HCT116 (cell line): ENCODE data around the gene TRAPPC1. TPM values are rescaled to one million over a fixed set of nuclear protein-coding genes. Genes with fewer than 3 reads are reported as not detected.

Source experiments
- ATAC-seq: fragments of 200-7000 bp; cut with Tn5 transposase; 2 replicates; pipeline ENCODE4 v1.9.1; 2020; ENCODE audit warnings: mild to moderate bottlenecking, moderate library complexity
- BruUV-seq: library from RNA; stranded (reverse); fragments of 400-500 nt; replicated peaks from 2 replicates; lab custom pipeline; 2021; lab: Mats Ljungman, UMichigan
- CTCF ChIA-PET: fragments of 300-600 bp; sonication (Branson Sonifier 250); formaldehyde crosslinking; loops from one replicate; lab custom pipeline; 2021; ENCODE audit warnings: antibody characterized with exemption; lab: Charles Lee
- POLR2A ChIA-PET: fragments of 300-600, 350-600 bp; sonication (Branson Sonifier 250); formaldehyde crosslinking; loops from one replicate; lab custom pipeline; 2021; ENCODE audit warnings: antibody characterized with exemption; lab: Charles Lee
- RAD21 ChIA-PET, 2 experiments: fragments of 300-600 bp; sonication (Branson Sonifier 250); formaldehyde crosslinking; loops; one replicate each; lab custom pipeline; 2023; ENCODE audit warnings: low total read pairs in 2 of 2; ENCODE audit not compliant: uncharacterized antibody in 2 of 2, unreplicated experiment in 2 of 2, low non-redundant PET in 1 of 2; lab: Charles Lee
- DNase-seq: peaks from one replicate; pipeline ENCODE4 v3.0.0-alpha.2; 2010; ENCODE audit warnings: low read depth, low spot score
- H2AFZ ChIP-seq: fragments of 200-600 bp; shearing (Covaris generic), sonication (generic); 2 replicates; pipeline ENCODE4 v1.6.1; 2017; ENCODE audit warnings: low read depth, mixed run types, mixed read lengths, antibody characterized with exemption, low read length; ENCODE audit not compliant: poor library complexity, severe bottlenecking
- H3K27ac ChIP-seq: 2 replicates; pipeline ENCODE4 v1.5.1; 2012; ENCODE audit warnings: low read depth, low read length
- H3K27me3 ChIP-seq: fragments of 200-600 bp; sonication (generic); 2 replicates; pipeline ENCODE4 v1.6.1; 2016; ENCODE audit warnings: mixed run types, low read length, mixed read lengths; ENCODE audit not compliant: insufficient read depth
- H3K36me3 ChIP-seq, 2 experiments: fragments of 200-500 bp in 1 of 2; fragments of 200-600 bp in 1 of 2; sonication (Bioruptor generic) in 1 of 2; sonication (generic) in 1 of 2; 2 replicates each; pipeline versions ENCODE4 v1.5.1 to v1.6.1; 2014 to 2016; ENCODE audit warnings: low read length in 2 of 2, inconsistent platforms in 1 of 2, mixed read lengths in 1 of 2, mixed run types in 1 of 2; ENCODE audit not compliant: insufficient read depth in 2 of 2, control insufficient read depth in 1 of 2
- H3K4me1 ChIP-seq, 2 experiments: fragments of 200-600 bp in 1 of 2; sonication (generic) in 1 of 2; 2 replicates each; pipeline versions ENCODE4 v1.5.1 to v1.6.1; 2012 to 2017; ENCODE audit warnings: low read length in 2 of 2, inconsistent platforms in 1 of 2, mild to moderate bottlenecking in 1 of 2, mixed read lengths in 1 of 2, mixed run types in 1 of 2, moderate library complexity in 1 of 2; ENCODE audit not compliant: insufficient read depth in 2 of 2, control insufficient read depth in 1 of 2
- H3K4me2 ChIP-seq: fragments of 200-600 bp; sonication (generic); 2 replicates; pipeline ENCODE4 v1.6.1; 2017; ENCODE audit warnings: mixed run types, low read length, mixed read lengths
- H3K4me3 ChIP-seq, 2 experiments: fragments of 200-600 bp in 1 of 2; sonication (generic) in 1 of 2; replicated peaks in 1 of 2; 2 replicates each; pipeline ENCODE4 v1.5.1; 2011 to 2016; ENCODE audit warnings: low read length in 2 of 2, control low read depth in 1 of 2, low read depth in 1 of 2, mild to moderate bottlenecking in 1 of 2, mixed read lengths in 1 of 2, mixed run types in 1 of 2
- H3K79me2 ChIP-seq: fragments of 200-600 bp; sonication (generic); 2 replicates; pipeline ENCODE4 v1.6.1; 2017; ENCODE audit warnings: mild to moderate bottlenecking, mixed run types, low read length, moderate library complexity, mixed read lengths; ENCODE audit not compliant: insufficient read depth
- H3K9ac ChIP-seq: fragments of 200-600 bp; sonication (generic); 2 replicates; pipeline ENCODE4 v1.6.1; 2016; ENCODE audit warnings: low read length, mixed read lengths
- H3K9me2 ChIP-seq: fragments of 200-600 bp; sonication (generic), shearing (Covaris generic); 2 replicates; pipeline ENCODE4 v1.6.1; 2017; ENCODE audit warnings: mixed run types, mild to moderate bottlenecking, moderate library complexity; ENCODE audit not compliant: insufficient read depth
- H3K9me3 ChIP-seq, 2 experiments: fragments of 200-500 bp in 1 of 2; fragments of 200-600 bp in 1 of 2; sonication (Bioruptor generic) in 1 of 2; sonication (generic) in 1 of 2; 2 replicates each; pipeline ENCODE4 v1.6.1; 2014 to 2017; ENCODE audit warnings: low read length in 2 of 2, mixed read lengths in 2 of 2, inconsistent platforms in 1 of 2, low read depth in 1 of 2, mild to moderate bottlenecking in 1 of 2, mixed run types in 1 of 2, moderate library complexity in 1 of 2; ENCODE audit not compliant: control insufficient read depth in 1 of 2, insufficient read depth in 1 of 2
- H4K20me1 ChIP-seq: fragments of 200-600 bp; sonication (generic), shearing (Covaris generic); 2 replicates; pipeline ENCODE4 v1.6.1; 2017; ENCODE audit warnings: mixed run types, mild to moderate bottlenecking, moderate library complexity; ENCODE audit not compliant: insufficient read depth
- CBX3 ChIP-seq: IDR thresholded peaks from 2 replicates; pipeline ENCODE4 v1.6.1; 2012; ENCODE audit warnings: low read depth
- CTCF ChIP-seq, 3 experiments: fragments of 200-600 bp in 1 of 3; sonication (generic) in 1 of 3; IDR thresholded peaks in 2 of 3; conservative IDR thresholded peaks in 1 of 3; 2 replicates each; pipeline ENCODE4 v1.5.1; 2012 to 2017; ENCODE audit warnings: low read depth in 2 of 3, low read length in 2 of 3, antibody characterized with exemption in 1 of 3, borderline replicate concordance in 1 of 3, control low read depth in 1 of 3, mild to moderate bottlenecking in 1 of 3, mixed read lengths in 1 of 3, mixed run types in 1 of 3, moderate library complexity in 1 of 3; ENCODE audit not compliant: insufficient read depth in 1 of 3
- ELF1 ChIP-seq: IDR thresholded peaks from 2 replicates; pipeline ENCODE4 v1.6.1; 2012; ENCODE audit warnings: low read depth, borderline replicate concordance
- EZH2phosphoT487 ChIP-seq: fragments of 200-600 bp; IDR thresholded peaks from 2 replicates; pipeline ENCODE4 v1.6.1; 2018; ENCODE audit warnings: antibody characterized with exemption, borderline replicate concordance
- MAX ChIP-seq: IDR thresholded peaks from 2 replicates; pipeline ENCODE4 v1.6.1; 2012
- SIN3A ChIP-seq: IDR thresholded peaks from 2 replicates; pipeline ENCODE4 v1.6.1; 2012; ENCODE audit warnings: low read depth
- TCF7L2 ChIP-seq: IDR thresholded peaks from 2 replicates; pipeline ENCODE4 v1.7.0; 2011; ENCODE audit warnings: borderline replicate concordance, inconsistent platforms; ENCODE audit not compliant: insufficient read depth, insufficient read length; ENCODE audit errors: extremely low read depth
- intact Hi-C: fragments of 100-400 bp; cut with micrococcal nuclease; formaldehyde crosslinking; loops from 2 replicates; pipeline ENCODE4 v1.10.0; 2022
- total RNA-seq: library from RNA; stranded (reverse); gene quantifications from one replicate; pipeline ENCODE4 v1.2.1, GENCODE V29; 2021; ENCODE audit not compliant: unreplicated experiment
- TF ChIP-seq, protein P1 (sequence below): IDR thresholded peaks from 2 replicates; pipeline ENCODE4 v1.6.1; 2012; ENCODE audit warnings: low read depth
- TF ChIP-seq, protein P2 (sequence below): IDR thresholded peaks from 2 replicates; pipeline ENCODE4 v1.6.1; 2011; ENCODE audit warnings: mild to moderate bottlenecking, low read length, moderate library complexity; ENCODE audit not compliant: insufficient replicate concordance; ENCODE audit errors: extremely low read depth
- TF ChIP-seq, protein P3 (sequence below): IDR thresholded peaks from 2 replicates; pipeline ENCODE4 v1.6.1; 2012

The TRAPPC1 gene
- total RNA-seq, 1 experiment from 2014 or later = 123 TPM

DNA sequence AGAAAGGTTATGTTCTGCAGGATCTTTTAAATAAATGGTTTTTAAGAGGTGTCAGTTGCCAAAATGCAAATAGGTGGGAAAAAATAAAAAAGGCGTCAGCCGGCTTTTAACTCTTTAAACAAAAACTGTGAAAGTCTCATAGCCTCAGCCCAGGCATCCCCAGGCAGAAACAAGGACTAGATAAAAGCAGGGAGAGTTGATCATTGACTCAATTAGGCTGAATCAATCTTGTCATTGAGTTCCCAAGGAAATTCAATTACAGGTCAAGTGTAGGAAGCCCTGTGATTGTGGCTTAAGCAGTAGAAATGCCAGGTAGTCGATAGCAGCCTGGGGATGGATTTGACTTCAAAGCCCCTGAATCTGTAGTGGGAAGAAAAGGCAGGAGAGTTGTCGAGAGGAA lies 39.9 kb upstream of the TRAPPC1 start (continued):
- TF ChIP-seq, protein P1, sequence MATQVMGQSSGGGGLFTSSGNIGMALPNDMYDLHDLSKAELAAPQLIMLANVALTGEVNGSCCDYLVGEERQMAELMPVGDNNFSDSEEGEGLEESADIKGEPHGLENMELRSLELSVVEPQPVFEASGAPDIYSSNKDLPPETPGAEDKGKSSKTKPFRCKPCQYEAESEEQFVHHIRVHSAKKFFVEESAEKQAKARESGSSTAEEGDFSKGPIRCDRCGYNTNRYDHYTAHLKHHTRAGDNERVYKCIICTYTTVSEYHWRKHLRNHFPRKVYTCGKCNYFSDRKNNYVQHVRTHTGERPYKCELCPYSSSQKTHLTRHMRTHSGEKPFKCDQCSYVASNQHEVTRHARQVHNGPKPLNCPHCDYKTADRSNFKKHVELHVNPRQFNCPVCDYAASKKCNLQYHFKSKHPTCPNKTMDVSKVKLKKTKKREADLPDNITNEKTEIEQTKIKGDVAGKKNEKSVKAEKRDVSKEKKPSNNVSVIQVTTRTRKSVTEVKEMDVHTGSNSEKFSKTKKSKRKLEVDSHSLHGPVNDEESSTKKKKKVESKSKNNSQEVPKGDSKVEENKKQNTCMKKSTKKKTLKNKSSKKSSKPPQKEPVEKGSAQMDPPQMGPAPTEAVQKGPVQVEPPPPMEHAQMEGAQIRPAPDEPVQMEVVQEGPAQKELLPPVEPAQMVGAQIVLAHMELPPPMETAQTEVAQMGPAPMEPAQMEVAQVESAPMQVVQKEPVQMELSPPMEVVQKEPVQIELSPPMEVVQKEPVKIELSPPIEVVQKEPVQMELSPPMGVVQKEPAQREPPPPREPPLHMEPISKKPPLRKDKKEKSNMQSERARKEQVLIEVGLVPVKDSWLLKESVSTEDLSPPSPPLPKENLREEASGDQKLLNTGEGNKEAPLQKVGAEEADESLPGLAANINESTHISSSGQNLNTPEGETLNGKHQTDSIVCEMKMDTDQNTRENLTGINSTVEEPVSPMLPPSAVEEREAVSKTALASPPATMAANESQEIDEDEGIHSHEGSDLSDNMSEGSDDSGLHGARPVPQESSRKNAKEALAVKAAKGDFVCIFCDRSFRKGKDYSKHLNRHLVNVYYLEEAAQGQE = no peak
- TF ChIP-seq CTCF (IDR thresholded peaks at IDR 0.05 in 2 of 3, conservative IDR thresholded peaks at IDR 0.05 in 1 of 3; ENCODE audit: borderline replicate concordance in 1 of 3, insufficient read depth in 1 of 3, low read depth in 2 of 3, low read length in 2 of 3) = no peak

DNA sequence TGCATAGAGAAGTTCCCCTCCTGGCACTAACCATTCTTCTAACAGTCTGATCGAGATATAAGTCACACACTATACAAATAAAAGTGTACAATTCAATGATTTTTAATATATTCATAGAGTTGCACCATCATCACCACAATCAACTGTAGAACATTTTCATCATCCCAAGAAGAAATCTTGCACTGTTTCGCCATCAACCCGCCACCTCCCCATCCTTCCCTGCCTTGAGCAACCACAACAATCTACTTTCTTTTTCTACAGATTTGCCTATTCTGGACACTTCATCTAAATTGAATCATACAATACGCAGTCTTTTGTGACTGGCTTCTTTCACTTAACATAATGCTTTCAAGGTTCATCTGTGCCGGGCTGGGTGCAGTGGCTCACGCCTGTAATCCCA lies 37.7 kb upstream of the TRAPPC1 start:
- H3K4me2 ChIP-seq = no peak overlapping the region
- H4K20me1 ChIP-seq = no peaks in the 10 kb centered on the region
- intact Hi-C loops = no loop called here
- no peaks in the 10 kb centered on the region for H3K9me2 ChIP-seq
- H3K9ac ChIP-seq = no peak overlapping the region
- CTCF ChIA-PET = interaction anchor here (0.7 kb wide), 1 partner anchor 112 kb away, joined by 4 read pairs; no protein-coding TSS in a partner anchor
- DNase-seq = no peak
- H3K27me3 ChIP-seq = no peaks in the 10 kb centered on the region
- RAD21 ChIA-PET = no interaction called here
- no peak overlapping the region for H3K27ac ChIP-seq
- H3K4me1 ChIP-seq = no peaks in the 10 kb centered on the region
- peaks cover under 1 to 3% of the 10 kb centered on the region in 2 experiments; a peak in 1 of 4 replicates for H3K9me3 ChIP-seq
- no peak overlapping the region for H2AFZ ChIP-seq
- POLR2A ChIA-PET = interaction anchor here (0.7 kb wide), 1 partner anchor 49 kb away, joined by 4 read pairs; no protein-coding TSS in a partner anchor
- no peak overlapping the region for H3K4me3 ChIP-seq
- no TSS peak for BruUV-seq
- ATAC-seq = no peak
- no peaks in the 10 kb centered on the region for H3K36me3 ChIP-seq
- no peaks in the 10 kb centered on the region for H3K79me2 ChIP-seq
- TF ChIP-seq, protein P2, sequence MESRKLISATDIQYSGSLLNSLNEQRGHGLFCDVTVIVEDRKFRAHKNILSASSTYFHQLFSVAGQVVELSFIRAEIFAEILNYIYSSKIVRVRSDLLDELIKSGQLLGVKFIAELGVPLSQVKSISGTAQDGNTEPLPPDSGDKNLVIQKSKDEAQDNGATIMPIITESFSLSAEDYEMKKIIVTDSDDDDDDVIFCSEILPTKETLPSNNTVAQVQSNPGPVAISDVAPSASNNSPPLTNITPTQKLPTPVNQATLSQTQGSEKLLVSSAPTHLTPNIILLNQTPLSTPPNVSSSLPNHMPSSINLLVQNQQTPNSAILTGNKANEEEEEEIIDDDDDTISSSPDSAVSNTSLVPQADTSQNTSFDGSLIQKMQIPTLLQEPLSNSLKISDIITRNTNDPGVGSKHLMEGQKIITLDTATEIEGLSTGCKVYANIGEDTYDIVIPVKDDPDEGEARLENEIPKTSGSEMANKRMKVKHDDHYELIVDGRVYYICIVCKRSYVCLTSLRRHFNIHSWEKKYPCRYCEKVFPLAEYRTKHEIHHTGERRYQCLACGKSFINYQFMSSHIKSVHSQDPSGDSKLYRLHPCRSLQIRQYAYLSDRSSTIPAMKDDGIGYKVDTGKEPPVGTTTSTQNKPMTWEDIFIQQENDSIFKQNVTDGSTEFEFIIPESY = no peak
- TF ChIP-seq ELF1 (no peak), CBX3 (no peak), SIN3A (no peak), EZH2phosphoT487 (no peak), MAX (no peak), TCF7L2 (no peak)
- TF ChIP-seq, protein P3, sequence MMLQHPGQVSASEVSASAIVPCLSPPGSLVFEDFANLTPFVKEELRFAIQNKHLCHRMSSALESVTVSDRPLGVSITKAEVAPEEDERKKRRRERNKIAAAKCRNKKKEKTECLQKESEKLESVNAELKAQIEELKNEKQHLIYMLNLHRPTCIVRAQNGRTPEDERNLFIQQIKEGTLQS = no peak
- TF ChIP-seq, protein P1 = no peak
